Measurements from ENCODE around the gene KLC3. TPM values are rescaled to one million over a fixed set of nuclear protein-coding genes. Genes with fewer than 3 reads are reported as not detected.

KLC3 gene
- total and polyA plus RNA-seq, 5 experiments from 2014 or later, result not detected

- Mint-ChIP-seq H3K4me3 (no peak overlapping the region), H3K4me1 (peaks cover 0 to 5% (median 2%) of the 10 kb centered on the region in 4 donors), H3K9me3 (no peaks in the 10 kb centered on the region), H3K36me3 (peaks cover 0 to 34% (median 11%) of the 10 kb centered on the region in 3 donors), H3K27me3 (no peaks in the 10 kb centered on the region), H3K27ac (peak overlapping the region in 1 of 10 donors; percentile 47)
- ATAC-seq, result no peak
- POLR2A ChIA-PET, result no interaction called here
- no peak for DNase-seq
These were observed 12.6 kb downstream of the KLC3 start for GRCh38 chr19:45352914-45353796.

GRCh38 chr19:45354241-45354842, 13.8 kb downstream of the KLC3 start:
- H3K36me3 Mint-ChIP-seq, result peaks cover 0 to 44% (median 11%) of the 10 kb centered on the region in 3 donors
- POLR2A ChIA-PET, result no interaction called here
- no peak for DNase-seq
- no peak for ATAC-seq
- no peaks in the 10 kb centered on the region for H3K9me3 Mint-ChIP-seq
- H3K27ac Mint-ChIP-seq, result peak overlapping the region in 1 of 10 donors; percentile 38
- H3K4me1 Mint-ChIP-seq, result peaks cover 0 to 4% (median 1%) of the 10 kb centered on the region in 4 donors
- H3K27me3 Mint-ChIP-seq, result no peaks in the 10 kb centered on the region
- no peak overlapping the region for H3K4me3 Mint-ChIP-seq

- Mint-ChIP-seq H3K27me3 (no peaks in the 10 kb centered on the region), H3K27ac (no peak overlapping the region), H3K4me3 (no peak overlapping the region), H3K4me1 (peaks cover 0 to 4% (median under 1%) of the 10 kb centered on the region in 4 donors), H3K36me3 (peaks cover 0 to 49% (median 13%) of the 10 kb centered on the region in 3 donors), H3K9me3 (no peaks in the 10 kb centered on the region)
- POLR2A ChIA-PET, result no interaction called here
- DNase-seq (no peak), ATAC-seq (no peak)
These were observed 14.9 kb downstream of the KLC3 start for GRCh38 chr19:45355402-45355801.

- DNase-seq (no peak), ATAC-seq (no peak)
- Mint-ChIP-seq H3K27ac (no peak overlapping the region), H3K36me3 (peaks cover 0 to 47% (median 13%) of the 10 kb centered on the region in 3 donors), H3K4me3 (no peak overlapping the region), H3K27me3 (no peaks in the 10 kb centered on the region), H3K4me1 (peaks cover 0 to 4% (median under 1%) of the 10 kb centered on the region in 4 donors), H3K9me3 (no peaks in the 10 kb centered on the region)
- POLR2A ChIA-PET, result no interaction called here
These were observed 15.4 kb downstream of the KLC3 start for GRCh38 chr19:45355910-45356309.

- no peaks in the 10 kb centered on the region for H3K27me3 Mint-ChIP-seq
These were observed 16.4 kb downstream of the KLC3 start for GRCh38 chr19:45356760-45357444.

GRCh38 chr19:45357445-45357783, 16.9 kb downstream of the KLC3 start:
- POLR2A ChIA-PET, result no interaction called here
- ATAC-seq (no peak), DNase-seq (no peak)
- Mint-ChIP-seq H3K36me3 (peaks cover 0 to 57% (median 14%) of the 10 kb centered on the region in 3 donors), H3K27me3 (no peaks in the 10 kb centered on the region), H3K4me1 (peaks cover 0 to 5% (median under 1%) of the 10 kb centered on the region in 4 donors), H3K27ac (peak overlapping the region in 1 of 10 donors; percentile 78), H3K4me3 (no peak overlapping the region), H3K9me3 (no peaks in the 10 kb centered on the region)

More at GRCh38 chr19:45356760-45357444, 16.4 kb downstream of the KLC3 start:
- POLR2A ChIA-PET, result no interaction called here
- Mint-ChIP-seq H3K27ac (no peak overlapping the region), H3K4me3 (no peak overlapping the region), H3K4me1 (peaks cover 0 to 4% (median under 1%) of the 10 kb centered on the region in 4 donors), H3K36me3 (peaks cover 0 to 54% (median 14%) of the 10 kb centered on the region in 3 donors), H3K9me3 (no peaks in the 10 kb centered on the region)
- no peak for ATAC-seq
- no peak for DNase-seq

GRCh38 chr19:45358213-45358792, 17.8 kb downstream of the KLC3 start:
- H3K27ac Mint-ChIP-seq, result peak overlapping the region in 2 of 10 donors; percentile 15 to 76
- no peaks in the 10 kb centered on the region for H3K27me3 Mint-ChIP-seq
- no peak overlapping the region for H3K4me3 Mint-ChIP-seq
- no peaks in the 10 kb centered on the region for H3K9me3 Mint-ChIP-seq
- POLR2A ChIA-PET, result no interaction called here
- H3K4me1 Mint-ChIP-seq, result peaks cover 0 to 5% (median under 1%) of the 10 kb centered on the region in 4 donors
- ATAC-seq (no peak), DNase-seq (no peak)
- H3K36me3 Mint-ChIP-seq, result peaks cover 0 to 51% (median 14%) of the 10 kb centered on the region in 3 donors

- DNase-seq, result no peak
- H3K27me3 Mint-ChIP-seq, result no peaks in the 10 kb centered on the region
- ATAC-seq, result no peak
- H3K4me3 Mint-ChIP-seq, result no peak overlapping the region
- peaks cover 0 to 40% (median 8%) of the 10 kb centered on the region in 3 donors for H3K36me3 Mint-ChIP-seq
- H3K9me3 Mint-ChIP-seq, result no peaks in the 10 kb centered on the region
- peak overlapping the region in 2 of 10 donors; percentile 28 to 53 for H3K27ac Mint-ChIP-seq
- POLR2A ChIA-PET, result no interaction called here
- H3K4me1 Mint-ChIP-seq, result peaks cover 0 to 1% (median under 1%) of the 10 kb centered on the region in 4 donors
These were observed 21.1 kb downstream of the KLC3 start for GRCh38 chr19:45361608-45362007.

GRCh38 chr19:45362291-45362690, 21.7 kb downstream of the KLC3 start:
- H3K27me3 Mint-ChIP-seq, result no peaks in the 10 kb centered on the region
- peak overlapping the region in 2 of 10 donors; percentile 28 to 38 for H3K27ac Mint-ChIP-seq
- peaks cover 0 to 1% (median under 1%) of the 10 kb centered on the region in 4 donors for H3K4me1 Mint-ChIP-seq
- DNase-seq (no peak), ATAC-seq (no peak)
- peaks cover 0 to 38% (median 4%) of the 10 kb centered on the region in 3 donors for H3K36me3 Mint-ChIP-seq
- POLR2A ChIA-PET, result no interaction called here
- H3K4me3 Mint-ChIP-seq, result no peak overlapping the region
- H3K9me3 Mint-ChIP-seq, result no peaks in the 10 kb centered on the region

- Mint-ChIP-seq H3K4me1 (peaks cover 0 to 14% (median 8%) of the 10 kb centered on the region in 4 donors), H3K36me3 (peaks cover 0 to 26% (median 3%) of the 10 kb centered on the region in 3 donors), H3K4me3 (no peak overlapping the region), H3K27ac (no peak overlapping the region), H3K9me3 (no peaks in the 10 kb centered on the region), H3K27me3 (no peaks in the 10 kb centered on the region)
- ATAC-seq (no peak), DNase-seq (no peak)
- POLR2A ChIA-PET, result interaction anchor here (0.7 kb wide), 1 partner anchor 1103 kb away, joined by 3 read pairs; no protein-coding TSS in a partner anchor
These were observed 23.4 kb downstream of the KLC3 start for GRCh38 chr19:45363861-45364459.

GRCh38 chr19:45364696-45365095, 24.1 kb downstream of the KLC3 start:
- no peaks in the 10 kb centered on the region for H3K27me3 Mint-ChIP-seq
- POLR2A ChIA-PET, result no interaction called here
- peaks cover 0 to 19% (median 2%) of the 10 kb centered on the region in 3 donors for H3K36me3 Mint-ChIP-seq
- H3K4me1 Mint-ChIP-seq, result peaks cover 0 to 19% (median 12%) of the 10 kb centered on the region in 4 donors
- H3K27ac Mint-ChIP-seq, result peak overlapping the region in 1 of 10 donors; percentile 15
- DNase-seq, result no peak
- no peak overlapping the region for H3K4me3 Mint-ChIP-seq
- ATAC-seq, result no peak
- no peaks in the 10 kb centered on the region for H3K9me3 Mint-ChIP-seq

GRCh38 chr19:45368127-45368526, 27.6 kb downstream of the KLC3 start:
- DNase-seq (no peak), ATAC-seq (no peak)
- POLR2A ChIA-PET, result no interaction called here
- Mint-ChIP-seq H3K27me3 (peaks cover 0 to 1% (median 0%) of the 10 kb centered on the region in 5 donors), H3K4me3 (peak overlapping the region in 6 of 10 donors; percentile 15 to 51 (median 44)), H3K9me3 (no peaks in the 10 kb centered on the region), H3K4me1 (peaks cover 1 to 29% (median 18%) of the 10 kb centered on the region in 4 donors), H3K36me3 (peaks cover 0 to 7% (median 0%) of the 10 kb centered on the region in 3 donors), H3K27ac (peak overlapping the region in 2 of 10 donors; percentile 38 to 58)

Measured in naive thymus-derived CD8-positive, alpha-beta T cell (primary cell).